Colonic mucosa (tissue), 4 donors: ENCODE measurements around the gene NOL4L. TPM values are rescaled to one million over a fixed set of nuclear protein-coding genes. Genes with fewer than 3 reads are reported as not detected.
"Not testable (repeated sequence)": the region's sequence is repeated elsewhere in the genome, so short reads cannot be mapped to it uniquely, and the experiment has no call there.

ENCODE experiments used
- DNase-seq: peaks from one replicate; pipeline ENCODE4 v3.0.0-alpha.2; 2020
- H3K27ac ChIP-seq: fragments of 200-600 bp; one replicate; pipeline ENCODE4 v1.8.0; 2021
- H3K27me3 ChIP-seq: fragments of 200-600 bp; one replicate; pipeline ENCODE4 v1.8.0; 2021
- H3K36me3 ChIP-seq: fragments of 200-600 bp; one replicate; pipeline ENCODE4 v1.8.0; 2021
- H3K4me1 ChIP-seq: fragments of 200-600 bp; one replicate; pipeline ENCODE4 v1.8.0; 2021; ENCODE audit warnings: mild to moderate bottlenecking
- H3K4me3 ChIP-seq: fragments of 200-600 bp; one replicate; pipeline ENCODE4 v1.8.0; 2021
- H3K9ac ChIP-seq, 2 donors: one replicate each; pipeline ENCODE4 v1.7.0; 2013; ENCODE audit warnings: control low read depth in 2 of 2, low read depth in 2 of 2, low read length in 2 of 2
- H3K9me3 ChIP-seq: fragments of 200-600 bp; one replicate; pipeline ENCODE4 v1.8.0; 2021
- intact Hi-C: fragments of 100-400 bp; cut with DNase I; formaldehyde crosslinking; loops from one replicate; pipeline ENCODE4 v1.14.1; 2022
- total RNA-seq, 2 donors: library from RNA; stranded (reverse); fragmentation: NEBNext Ultra II Directional in 1 of 2; extraction: Animal tissue kit (Norgen Biotek cat#: 25700) in 1 of 2; gene quantifications; one replicate each; pipeline ENCODE4 v1.2.1, GENCODE V29; 2021
- TF ChIP-seq, protein P1 (sequence below): fragments of 200-600 bp; IDR thresholded peaks from one replicate; pipeline ENCODE4 v1.8.0; 2022; ENCODE audit warnings: antibody characterized with exemption, mild to moderate bottlenecking
- donor health status: healthy.
- donor health status: DM: no; HTN: no; CAD: no.
- donor health status: DM: no; HTN: no; CAD: no.

NOL4L gene
- total RNA-seq, 2 donors from 2014 or later, result 54.2 to 58.0 TPM

DNA sequence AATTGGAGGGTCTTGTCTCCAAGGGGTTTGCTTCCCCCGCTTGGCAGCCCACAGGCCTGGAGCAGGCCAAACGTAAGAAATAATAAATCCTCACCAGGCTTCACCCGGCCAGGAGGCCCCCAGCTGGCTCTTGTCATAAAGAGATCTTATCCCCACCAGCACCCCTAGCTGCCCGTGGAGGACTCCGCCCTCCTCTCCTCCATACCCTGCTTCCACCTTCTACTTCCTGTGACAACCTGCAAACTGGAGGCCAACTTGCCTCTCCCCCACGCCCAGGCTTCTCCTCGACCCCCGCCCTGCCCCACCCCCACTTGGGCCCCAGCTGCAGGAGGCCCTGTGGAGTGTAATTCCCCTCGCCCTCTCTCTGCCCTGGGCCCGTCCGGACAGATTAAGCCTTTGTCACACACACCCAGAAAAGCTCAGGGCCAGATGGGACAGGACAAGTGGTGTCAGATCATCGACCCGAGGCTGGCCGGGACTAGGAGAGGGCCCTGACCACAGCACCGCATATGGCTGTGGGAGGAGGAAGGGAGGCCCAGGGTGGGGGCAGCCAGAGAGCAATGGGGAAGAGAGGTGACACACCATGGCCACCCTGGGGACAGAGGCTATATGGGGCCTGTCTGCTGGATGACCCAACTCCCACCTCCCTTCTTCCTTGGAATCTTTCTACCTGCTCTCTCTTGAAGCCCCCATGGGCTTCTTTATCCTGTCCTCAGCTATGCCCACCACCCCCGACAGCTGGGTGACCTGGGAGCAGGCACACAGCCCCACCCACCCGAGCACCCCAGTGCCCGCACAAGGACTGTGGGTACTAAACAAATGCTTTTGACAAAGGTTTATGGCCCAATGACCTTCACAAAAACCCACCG lies 3.9 kb downstream of the NOL4L start:
- Histone ChIP-seq H3K9me3 (no peaks in the 10 kb centered on the region), H3K9ac (no peak overlapping the region), H3K4me3 (no peak overlapping the region), H3K27ac (no peak overlapping the region), H3K4me1 (no peaks in the 10 kb centered on the region), H3K36me3 (no peaks in the 10 kb centered on the region), H3K27me3 (peaks cover 17% of the 10 kb centered on the region)
- TF ChIP-seq, protein P1, sequence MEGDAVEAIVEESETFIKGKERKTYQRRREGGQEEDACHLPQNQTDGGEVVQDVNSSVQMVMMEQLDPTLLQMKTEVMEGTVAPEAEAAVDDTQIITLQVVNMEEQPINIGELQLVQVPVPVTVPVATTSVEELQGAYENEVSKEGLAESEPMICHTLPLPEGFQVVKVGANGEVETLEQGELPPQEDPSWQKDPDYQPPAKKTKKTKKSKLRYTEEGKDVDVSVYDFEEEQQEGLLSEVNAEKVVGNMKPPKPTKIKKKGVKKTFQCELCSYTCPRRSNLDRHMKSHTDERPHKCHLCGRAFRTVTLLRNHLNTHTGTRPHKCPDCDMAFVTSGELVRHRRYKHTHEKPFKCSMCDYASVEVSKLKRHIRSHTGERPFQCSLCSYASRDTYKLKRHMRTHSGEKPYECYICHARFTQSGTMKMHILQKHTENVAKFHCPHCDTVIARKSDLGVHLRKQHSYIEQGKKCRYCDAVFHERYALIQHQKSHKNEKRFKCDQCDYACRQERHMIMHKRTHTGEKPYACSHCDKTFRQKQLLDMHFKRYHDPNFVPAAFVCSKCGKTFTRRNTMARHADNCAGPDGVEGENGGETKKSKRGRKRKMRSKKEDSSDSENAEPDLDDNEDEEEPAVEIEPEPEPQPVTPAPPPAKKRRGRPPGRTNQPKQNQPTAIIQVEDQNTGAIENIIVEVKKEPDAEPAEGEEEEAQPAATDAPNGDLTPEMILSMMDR, result no peak
- no peak for DNase-seq
- intact Hi-C loops, result no loop called here

DNA sequence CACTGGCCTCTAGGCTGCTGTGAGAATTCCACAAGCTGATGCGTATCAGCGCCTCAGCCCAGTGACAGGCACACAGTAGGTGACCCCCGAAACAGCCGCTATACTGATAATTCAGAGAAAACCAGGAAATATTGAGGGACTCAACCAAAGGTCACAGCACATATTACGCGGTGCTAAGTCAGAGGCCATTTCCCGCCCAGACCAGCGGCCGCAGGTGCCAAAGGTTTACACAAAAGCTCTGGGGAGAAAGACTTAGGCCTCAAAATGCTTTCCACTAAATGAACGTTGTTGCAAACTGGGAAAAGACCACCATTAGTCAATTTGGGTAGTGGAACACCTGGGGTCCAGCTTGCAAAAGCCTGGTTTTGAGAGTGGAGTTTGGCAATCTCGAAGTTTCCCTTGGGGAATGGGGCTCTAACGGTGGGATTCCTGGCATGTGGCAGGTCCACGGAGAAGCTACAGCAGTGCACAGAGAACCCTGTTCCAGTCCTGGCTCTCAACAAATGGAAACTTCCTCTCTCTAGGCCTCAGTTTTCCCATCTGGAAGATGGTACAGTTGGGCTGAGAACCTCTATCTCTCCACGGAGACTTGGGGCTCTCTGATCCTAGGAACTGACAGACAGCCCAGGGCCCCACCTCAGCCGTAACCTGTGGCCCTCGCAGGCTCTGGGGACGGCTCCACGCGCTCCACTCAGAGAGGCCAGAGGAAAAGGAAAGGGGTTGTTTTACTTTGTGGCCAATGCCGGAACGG lies 4.7 kb downstream of the NOL4L start:
- Histone ChIP-seq H3K4me3 (no peak overlapping the region), H3K9me3 (no peaks in the 10 kb centered on the region), H3K27ac (no peak overlapping the region), H3K27me3 (peaks cover 9% of the 10 kb centered on the region), H3K36me3 (no peaks in the 10 kb centered on the region), H3K4me1 (no peaks in the 10 kb centered on the region), H3K9ac (no peak overlapping the region)
- DNase-seq, result no peak
- intact Hi-C loops, result no loop called here
- TF ChIP-seq, protein P1, result no peak

DNA sequence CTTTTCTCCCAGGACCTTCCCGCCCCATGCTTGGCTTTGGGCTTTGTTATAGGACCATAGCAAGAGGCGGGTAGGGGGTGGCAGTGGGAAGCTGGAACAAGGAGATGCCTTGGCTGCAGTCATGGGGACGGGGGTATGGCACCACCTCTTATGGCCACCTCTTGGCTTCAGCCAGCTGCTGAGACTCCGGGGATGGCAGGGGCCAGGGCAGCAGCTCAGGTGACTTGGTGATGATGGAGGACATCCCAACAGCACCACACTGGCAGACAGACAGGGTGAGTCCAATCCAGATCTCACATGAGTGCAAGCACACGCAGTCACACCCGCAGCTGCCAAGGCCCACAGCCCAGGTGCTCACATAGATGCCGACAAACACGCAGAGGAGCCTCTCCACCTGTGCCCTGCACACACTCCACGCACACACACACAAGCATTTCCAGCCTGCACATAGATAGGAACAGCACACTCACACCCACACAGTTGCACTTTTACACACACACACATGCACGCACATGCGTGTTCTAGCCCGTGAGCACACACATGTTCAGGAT lies 6.2 kb downstream of the NOL4L start:
- Histone ChIP-seq H3K27ac (no peak overlapping the region), H3K27me3 (peaks cover 3% of the 10 kb centered on the region), H3K36me3 (no peaks in the 10 kb centered on the region), H3K9ac (no peak overlapping the region), H3K4me1 (no peaks in the 10 kb centered on the region), H3K4me3 (no peak overlapping the region), H3K9me3 (no peaks in the 10 kb centered on the region)
- intact Hi-C loops, result no loop called here
- no peak for DNase-seq
- TF ChIP-seq, protein P1, result no peak

DNA sequence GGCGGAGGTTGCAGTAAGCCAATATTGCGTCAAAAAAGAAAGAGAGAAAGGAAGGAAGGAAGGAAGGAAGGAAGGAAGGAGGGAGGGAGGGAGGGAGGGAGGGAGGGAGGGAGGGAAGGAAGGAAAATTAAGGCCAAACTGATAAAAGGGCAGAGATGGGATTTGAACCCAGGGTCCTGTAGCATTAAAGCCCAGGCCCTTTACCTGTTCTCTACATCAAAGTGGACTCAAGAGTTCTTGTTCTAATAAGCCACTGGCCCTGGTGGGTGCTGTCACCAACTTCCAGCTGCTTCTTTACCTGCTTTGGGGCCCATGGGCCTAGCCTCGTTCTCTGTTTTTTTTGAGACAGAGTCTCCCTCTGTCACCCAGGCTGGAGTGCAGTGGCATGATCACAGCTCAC lies 7.1 kb downstream of the NOL4L start:
- H3K9ac ChIP-seq, H3K27ac ChIP-seq, H3K27me3 ChIP-seq, H3K4me3 ChIP-seq, H3K9me3 ChIP-seq, H3K36me3 ChIP-seq, intact Hi-C loops, H3K4me1 ChIP-seq, DNase-seq: not testable (repeated sequence)

DNA sequence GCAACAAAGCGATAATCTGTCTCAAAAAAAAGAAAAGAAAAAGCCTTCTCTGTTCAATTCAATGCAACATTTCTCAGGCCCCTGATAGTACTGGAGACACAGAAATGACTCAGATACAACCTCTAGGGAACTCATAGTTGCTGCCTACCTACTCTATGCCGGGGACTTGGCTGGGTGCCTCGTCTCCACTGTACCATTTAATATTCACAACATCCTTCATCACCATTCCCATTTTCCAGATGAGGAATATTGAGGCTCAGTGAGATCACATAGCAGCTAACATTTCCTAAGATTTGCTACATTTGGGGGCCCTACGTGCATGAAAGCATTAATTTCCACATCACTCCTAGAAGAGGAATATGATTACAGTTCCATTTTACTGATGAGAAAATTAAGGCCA lies 7.5 kb downstream of the NOL4L start:
- H3K27me3 ChIP-seq, result no peaks in the 10 kb centered on the region
- intact Hi-C loops, result no loop called here
- H3K36me3 ChIP-seq, result no peaks in the 10 kb centered on the region
- H3K4me1 ChIP-seq, result no peaks in the 10 kb centered on the region
- H3K9me3 ChIP-seq, result no peaks in the 10 kb centered on the region
- TF ChIP-seq, protein P1, result no peak
- DNase-seq, result no peak
- H3K9ac ChIP-seq, result no peak overlapping the region
- H3K27ac ChIP-seq, result no peak overlapping the region
- H3K4me3 ChIP-seq, result no peak overlapping the region
